NCI-H748 (cell line): ENCODE data around the gene NIBAN1.

Experiments
- DNase-seq: peaks from one replicate; lab custom pipeline; 2025; ENCODE audit not compliant: unreplicated experiment; lab: John Stamatoyannopoulos, UW

NIBAN1 gene

DNA sequence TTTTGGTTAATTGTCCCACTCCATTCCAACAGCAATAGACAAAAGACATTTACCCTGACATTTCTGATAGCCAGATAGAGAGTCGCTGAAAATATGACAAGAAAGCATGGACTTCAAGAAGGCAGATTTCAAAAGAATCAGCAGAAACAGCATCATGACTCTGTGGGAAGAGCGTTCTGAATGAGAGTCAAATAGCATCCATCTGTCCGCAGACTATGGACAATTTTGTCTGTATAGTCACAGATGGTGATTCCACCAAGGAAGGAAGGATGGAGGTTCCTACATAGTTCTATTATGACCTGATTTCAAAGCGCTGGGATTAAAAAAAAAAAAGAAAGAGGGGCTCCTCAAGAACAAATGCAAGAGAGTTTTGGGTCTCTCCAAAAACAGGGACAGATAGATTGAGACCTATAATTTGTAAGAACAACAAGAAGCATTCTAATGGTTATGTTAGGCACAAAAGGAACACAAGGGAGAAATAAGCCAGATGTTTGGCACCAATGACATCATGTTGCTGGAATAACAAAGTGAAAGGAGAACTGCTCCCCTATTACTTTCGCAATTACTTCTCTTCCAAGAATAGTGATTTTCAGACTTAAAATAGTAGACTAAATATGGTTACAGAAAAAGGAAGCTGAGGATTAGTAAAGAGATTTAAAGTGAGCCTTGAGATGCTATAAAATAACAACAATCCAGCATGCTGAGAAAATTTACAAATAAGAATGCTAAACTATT lies 28.5 kb downstream of the NIBAN1 start:
- no peak for DNase-seq

DNA sequence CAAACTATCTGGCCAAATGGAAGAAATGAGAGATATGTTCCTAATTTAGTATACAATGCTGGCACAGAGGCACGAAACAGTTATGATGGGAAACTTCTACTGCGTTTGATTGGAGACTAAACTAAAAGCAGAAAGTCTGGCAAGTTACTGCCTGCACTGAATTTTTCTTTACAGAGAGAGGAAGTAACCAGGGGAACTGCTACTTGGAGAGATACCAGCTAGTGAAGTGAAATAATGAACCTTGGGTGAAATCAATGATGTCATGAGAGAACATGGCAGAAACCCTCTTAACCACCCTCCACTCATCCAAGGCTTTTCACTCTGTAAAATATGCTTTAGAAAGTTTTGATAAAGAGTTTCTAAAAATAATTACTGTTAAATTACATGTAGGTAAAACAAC lies 29.3 kb downstream of the NIBAN1 start:
- no peak for DNase-seq

DNA sequence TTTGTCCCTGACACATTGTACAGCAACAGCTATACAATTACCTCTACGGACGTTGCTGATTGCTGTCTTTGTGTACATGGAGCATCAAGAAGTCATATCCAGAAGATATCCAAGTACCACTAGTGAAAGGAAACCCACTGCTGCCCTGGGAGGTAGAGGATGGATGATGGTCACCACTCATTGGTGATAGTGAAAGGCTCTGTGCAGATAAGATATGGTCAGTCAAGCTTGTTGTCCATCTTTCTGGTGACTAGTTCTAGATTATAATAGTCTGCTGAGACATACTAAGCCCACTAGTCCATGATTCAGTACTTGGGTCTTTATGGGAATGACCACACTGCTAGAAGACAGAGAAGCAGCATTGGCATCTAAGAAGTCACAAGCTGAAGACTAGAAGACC lies 30.3 kb downstream of the NIBAN1 start:
- DNase-seq: no peak

DNA sequence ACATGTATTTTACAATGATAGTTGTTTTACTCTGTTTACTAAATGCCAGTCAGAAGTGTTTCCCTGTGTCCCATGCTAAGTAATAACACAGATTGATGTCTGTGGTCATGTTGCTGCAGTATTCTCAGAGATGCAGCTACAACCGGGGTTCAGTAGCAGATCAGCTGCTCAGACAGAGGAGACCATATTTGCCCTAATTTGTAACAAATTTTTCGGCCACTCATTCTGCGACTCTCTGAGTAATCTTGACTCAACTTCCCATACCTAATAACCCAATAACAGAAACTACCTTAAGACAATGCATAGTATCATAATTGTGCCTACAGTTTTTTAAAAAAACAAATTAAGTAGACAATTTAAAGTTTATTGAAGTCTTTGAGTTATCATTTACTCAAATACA lies 32.6 kb downstream of the NIBAN1 start:
- DNase-seq: no peak

DNA sequence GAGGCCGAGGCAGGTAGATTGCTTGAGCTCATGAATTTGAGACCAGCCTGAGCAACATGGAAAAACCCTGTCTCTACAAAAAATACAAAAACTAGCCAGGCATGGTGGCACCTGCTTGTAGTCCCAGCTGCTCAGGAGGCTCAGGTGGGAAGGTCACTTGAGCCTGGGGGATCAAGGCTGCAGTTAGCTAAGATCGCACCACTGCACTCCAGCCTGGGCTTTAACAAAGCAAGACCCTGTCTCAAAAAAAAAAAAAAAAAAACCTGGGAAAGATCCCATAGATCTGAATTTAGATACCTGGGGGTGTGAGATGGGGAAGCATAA lies 32.9 kb downstream of the NIBAN1 start:
- no peak for DNase-seq

DNA sequence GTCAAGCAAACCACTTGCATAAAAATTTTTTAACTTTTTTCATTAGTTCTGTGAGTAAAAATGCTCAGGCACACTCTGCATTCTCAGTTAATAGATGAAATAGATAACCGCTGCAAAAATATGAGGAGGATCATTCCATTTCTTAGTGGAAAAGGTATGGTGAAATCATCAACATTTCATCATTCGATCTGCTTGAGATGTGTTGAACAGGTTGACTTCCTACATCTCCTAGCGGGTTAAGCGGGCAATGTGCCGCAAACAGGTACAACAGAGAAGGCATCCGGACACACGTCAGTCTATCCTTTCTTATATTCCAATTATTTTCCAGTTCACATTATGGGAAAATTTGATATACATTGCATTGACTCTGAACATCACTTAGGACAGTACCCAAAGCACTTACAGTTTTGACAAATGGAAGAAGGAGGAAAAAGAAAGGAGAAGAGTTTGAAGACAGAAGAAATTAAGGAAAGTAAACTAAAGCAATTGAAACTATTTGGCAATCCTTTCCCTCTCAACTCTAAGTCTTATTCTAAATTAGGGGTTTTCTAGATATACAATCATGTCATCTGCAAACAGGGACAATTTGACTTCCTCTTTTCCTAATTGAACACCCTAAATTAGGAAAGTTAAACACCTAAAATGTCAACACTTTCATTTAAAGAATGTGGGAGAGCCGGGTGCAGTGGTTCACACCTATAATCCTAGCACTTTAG lies 33.5 kb downstream of the NIBAN1 start:
- no peak for DNase-seq

DNA sequence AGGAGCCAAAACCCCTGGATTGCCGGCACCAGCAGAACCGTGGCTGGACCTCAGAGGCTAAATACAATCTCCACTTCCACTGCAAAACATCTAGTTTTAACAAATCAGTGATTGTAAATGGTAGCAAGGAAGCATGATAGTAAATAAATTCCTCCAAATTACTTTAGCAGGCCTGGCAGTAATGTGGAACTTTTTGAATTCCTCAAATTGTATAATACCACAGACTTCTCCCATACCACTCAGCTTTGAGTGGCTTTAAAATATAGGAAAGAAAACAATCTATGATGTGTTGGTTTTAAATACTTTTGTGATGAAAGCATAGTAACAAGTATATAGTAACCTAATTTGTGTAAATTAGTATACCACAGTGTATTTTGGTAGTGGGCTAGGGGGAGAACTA lies 34.1 kb downstream of the NIBAN1 start:
- DNase-seq: no peak

DNA sequence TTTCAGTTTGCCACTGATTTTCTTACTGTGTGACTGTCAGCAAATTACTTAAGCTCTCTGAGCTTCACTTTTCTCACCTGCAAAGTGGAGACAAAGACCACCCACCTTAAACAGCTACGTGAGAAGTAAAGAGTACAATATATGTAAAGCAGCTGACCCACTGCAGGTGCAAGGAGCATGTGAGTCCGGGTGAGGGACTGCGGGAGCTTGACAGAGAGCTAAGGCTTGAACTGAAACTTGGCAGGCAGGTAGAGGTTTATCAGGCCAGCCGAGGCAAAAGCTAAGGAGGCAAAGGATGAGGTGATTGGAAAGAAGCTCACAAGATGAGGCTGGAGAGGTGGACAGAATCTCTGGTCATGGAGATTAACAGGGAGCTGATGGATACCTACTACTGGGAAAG lies 36.6 kb downstream of the NIBAN1 start:
- DNase-seq: no peak

DNA sequence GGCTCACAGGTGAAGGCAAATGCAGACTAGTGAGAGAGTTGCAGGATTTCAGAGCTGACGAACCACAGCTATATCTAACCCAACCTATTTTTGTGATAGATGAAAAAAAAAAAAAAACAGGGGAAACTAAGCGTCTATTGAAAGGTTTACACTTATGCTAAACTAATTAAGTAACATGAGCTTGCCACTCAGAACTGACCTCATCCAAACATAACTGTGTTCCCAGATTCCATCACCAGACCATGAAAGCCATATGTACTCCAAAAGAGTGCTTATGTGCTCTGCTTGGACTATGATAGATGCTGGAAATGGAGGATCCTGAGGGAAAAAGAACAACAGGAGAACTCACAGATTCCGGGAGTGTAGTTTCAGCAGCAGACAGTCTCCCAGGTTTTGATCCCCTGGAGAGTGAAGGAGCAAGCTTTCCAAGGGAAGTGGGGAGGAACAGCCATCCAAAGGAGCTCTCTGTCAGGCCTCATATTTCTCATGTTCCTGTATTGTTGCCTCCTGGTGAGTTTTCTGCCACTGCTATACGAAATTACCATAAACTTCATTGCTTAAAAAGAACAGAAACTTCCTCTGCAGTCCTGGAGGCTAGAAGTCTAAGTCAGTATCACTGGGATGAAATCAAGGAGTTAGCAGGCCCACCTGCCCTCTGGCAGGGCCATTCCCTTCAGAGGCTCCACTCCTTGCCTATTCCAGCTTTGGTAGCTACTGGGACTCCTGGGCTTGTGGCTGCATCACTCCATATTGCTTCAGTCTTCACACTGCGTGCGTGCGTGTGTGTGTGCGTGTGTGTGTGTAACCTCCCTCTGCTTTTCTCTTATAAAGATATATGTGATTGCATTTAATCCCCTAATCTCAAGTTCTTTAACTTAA lies 38.1 kb downstream of the NIBAN1 start:
- no peak for DNase-seq

DNA sequence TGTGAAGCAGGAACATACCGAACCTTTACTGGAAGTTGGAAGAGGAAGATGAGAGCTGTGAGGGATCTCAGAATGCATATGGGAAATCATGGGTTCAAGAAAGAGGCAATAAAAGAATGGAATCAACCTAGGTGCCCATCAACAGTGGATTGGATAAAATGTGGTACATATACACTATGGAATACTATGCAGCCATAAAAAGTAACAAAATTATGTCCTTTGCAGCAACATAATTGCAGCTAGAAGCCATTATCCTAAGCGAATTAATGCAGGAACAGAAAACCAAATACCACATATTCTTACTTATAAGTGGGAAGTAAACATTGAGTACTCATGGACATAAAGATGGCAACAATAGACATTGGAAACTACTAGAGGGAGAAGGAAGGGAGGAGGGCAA lies 40.4 kb downstream of the NIBAN1 start:
- no peak for DNase-seq

DNA sequence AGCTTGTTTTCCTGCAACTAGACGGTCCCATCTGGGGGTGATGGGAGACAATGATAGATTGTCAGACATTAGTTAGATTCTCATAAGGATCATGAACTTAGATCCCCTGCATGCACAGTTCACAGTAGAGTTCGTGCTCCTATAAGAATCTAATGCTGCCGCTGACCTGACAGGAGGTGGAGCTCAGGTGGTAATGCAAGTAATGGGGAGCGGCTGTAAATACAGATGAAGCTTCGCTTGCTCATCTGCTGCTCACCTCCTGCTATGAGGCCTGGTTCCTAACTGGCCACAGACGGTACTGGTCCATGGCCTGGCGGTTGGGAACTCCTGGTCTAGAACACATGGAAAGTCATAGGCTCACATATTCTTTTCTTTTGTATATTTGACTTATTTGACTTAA lies 42.0 kb downstream of the NIBAN1 start:
- DNase-seq: no peak

DNA sequence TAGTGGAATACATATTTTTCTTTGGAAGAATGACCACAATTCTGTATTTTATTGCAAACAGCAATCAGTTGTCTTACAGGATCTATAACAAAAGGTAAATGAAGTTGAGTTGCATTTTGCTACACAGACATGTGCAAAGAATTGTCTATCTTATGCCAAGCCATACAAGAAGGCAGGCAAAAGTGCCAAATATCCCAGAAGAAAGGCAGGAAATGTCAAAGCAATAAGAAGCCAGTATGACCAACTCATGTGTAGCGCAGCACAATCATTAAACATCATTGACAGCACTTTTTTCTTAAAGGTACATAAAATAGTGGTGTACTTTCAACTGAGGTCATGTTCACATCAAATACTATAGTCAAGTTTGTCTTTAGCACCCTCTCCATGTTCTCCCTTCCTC lies 42.7 kb downstream of the NIBAN1 start:
- no peak for DNase-seq

DNA sequence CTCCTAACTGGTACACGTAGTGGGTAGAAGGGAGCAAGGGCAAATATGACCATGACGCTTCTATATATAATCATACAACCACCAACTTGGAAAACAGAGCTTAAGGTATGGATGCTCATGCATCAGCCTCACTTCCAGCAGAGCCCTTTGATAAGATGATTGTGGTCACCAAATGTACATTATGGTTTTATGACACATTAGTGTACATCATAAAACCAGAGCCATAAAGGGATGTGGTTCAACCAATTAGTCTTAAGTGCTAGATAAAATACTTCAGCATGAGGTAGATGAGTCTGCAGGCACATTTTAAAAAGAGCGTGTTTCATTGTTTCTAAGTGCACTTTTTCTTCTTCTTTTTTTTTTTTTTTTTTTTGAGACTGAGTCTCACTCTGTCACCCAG lies 43.7 kb downstream of the NIBAN1 start:
- peak; percentile 73 for DNase-seq

DNA sequence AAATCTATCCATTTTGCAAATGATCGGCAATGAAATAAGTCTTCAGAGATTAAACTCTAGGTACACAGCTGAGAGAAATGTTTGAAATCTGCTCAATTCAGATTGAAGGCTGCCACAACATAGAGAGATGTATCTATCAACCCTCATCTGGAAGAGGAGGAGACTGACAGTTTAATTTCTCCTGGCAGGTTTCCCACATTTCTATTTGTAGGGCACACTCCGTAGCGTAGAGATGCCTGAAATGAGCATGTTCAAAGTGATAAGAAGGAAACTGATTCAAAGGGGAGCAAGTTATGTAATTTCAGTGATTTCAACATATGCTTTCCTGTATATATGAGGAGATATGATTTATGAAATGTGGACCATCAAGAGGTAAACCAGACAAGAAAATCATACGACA lies 44.1 kb downstream of the NIBAN1 start:
- peak; percentile 82 for DNase-seq

DNA sequence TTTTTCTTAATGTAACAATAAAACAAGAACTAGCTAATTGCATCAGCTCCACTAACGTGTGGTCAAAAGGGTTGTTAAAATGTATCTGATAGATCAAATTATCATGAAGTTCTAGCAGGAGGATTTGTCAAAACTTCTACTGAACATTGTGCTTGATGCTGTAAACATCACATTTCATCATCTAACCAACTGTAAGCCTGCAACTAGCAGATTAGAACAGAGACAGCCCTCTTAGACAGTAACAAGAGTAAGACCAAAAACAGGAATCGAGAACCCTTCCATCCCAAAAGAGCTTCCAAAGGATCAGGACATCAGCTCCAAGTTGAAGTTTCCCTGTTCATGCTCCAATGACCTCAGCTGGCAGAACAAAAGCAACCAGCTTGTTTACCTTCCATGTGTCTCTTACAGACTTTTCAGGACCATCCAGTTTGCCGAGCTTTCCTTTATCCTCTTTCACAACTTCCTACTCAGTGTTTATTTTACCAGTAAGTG lies 44.6 kb downstream of the NIBAN1 start:
- peak; percentile 80 for DNase-seq

DNA sequence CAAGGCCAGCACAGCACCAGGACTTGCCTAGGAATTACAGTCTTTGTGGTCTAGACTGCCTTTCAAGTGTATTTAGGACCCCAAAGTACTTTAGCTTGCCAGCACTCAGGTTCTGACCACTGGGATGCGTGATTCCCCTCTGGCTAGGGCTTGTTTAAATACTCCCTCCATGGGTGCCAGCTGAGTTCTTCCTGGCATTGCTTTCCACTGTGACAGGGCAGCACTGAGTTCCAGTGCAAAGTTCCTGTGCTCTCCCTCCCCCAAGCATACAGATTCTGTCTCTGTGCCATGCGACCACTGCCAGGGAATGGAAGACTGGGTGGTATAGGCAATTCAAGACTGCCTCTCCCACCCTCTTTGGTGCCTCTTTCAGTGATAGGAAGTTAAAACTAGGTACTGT lies 45.9 kb downstream of the NIBAN1 start:
- DNase-seq: no peak
